IPS-18a (cell line): ENCODE results near the gene SLC39A5.
"Not testable (repeated sequence)": the region's sequence is repeated elsewhere in the genome, so short reads cannot be mapped to it uniquely, and the experiment has no call there.

ENCODE experiments used
- H3K27ac ChIP-seq: one replicate; pipeline ENCODE4 v1.5.1; 2013; ENCODE audit warnings: low read length
- H3K27me3 ChIP-seq: one replicate; pipeline ENCODE4 v1.6.1; 2013; ENCODE audit warnings: mild to moderate bottlenecking, low read length; ENCODE audit not compliant: control insufficient read depth, insufficient read depth
- H3K36me3 ChIP-seq: one replicate; pipeline ENCODE4 v1.6.1; 2013; ENCODE audit warnings: low read depth, low read length; ENCODE audit not compliant: control insufficient read depth
- H3K4me1 ChIP-seq: one replicate; pipeline ENCODE4 v1.6.1; 2013; ENCODE audit warnings: low read depth, low read length; ENCODE audit not compliant: control insufficient read depth
- H3K4me3 ChIP-seq: one replicate; pipeline ENCODE4 v1.5.1; 2013; ENCODE audit warnings: low read length
- H3K9ac ChIP-seq: one replicate; pipeline ENCODE4 v1.6.1; 2013; ENCODE audit warnings: mild to moderate bottlenecking, low read length, moderate library complexity
- H3K9me3 ChIP-seq: one replicate; pipeline ENCODE4 v1.6.1; 2013; ENCODE audit warnings: low read depth, low read length; ENCODE audit not compliant: control insufficient read depth

SLC39A5 gene, protein sequence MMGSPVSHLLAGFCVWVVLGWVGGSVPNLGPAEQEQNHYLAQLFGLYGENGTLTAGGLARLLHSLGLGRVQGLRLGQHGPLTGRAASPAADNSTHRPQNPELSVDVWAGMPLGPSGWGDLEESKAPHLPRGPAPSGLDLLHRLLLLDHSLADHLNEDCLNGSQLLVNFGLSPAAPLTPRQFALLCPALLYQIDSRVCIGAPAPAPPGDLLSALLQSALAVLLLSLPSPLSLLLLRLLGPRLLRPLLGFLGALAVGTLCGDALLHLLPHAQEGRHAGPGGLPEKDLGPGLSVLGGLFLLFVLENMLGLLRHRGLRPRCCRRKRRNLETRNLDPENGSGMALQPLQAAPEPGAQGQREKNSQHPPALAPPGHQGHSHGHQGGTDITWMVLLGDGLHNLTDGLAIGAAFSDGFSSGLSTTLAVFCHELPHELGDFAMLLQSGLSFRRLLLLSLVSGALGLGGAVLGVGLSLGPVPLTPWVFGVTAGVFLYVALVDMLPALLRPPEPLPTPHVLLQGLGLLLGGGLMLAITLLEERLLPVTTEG

DNA sequence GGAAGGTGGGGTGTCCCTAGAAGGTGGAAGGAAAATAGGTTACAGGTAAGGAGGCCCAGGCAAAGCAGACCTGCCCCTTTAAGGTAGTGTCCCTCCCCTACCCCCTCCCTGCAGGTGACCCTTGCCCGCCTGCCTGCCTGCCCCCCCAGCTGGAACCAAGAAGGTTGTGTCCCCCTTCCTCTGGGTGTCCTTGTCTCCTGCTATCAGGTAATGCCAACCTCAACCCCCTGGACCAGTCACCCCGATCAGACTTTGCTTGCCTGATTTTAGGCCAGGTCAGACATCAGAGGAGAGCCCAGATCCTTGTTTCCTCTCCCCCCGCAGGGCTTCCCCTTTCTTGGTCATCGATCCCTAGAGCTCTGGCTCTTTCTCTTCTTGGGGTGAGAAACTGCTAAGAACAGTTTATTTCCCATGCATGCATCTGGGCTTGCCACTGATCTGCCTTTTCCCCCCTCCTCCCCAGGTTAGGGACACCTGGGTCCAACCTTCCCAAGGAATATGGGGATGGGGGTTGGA, at the start of gene SLC39A5:
Gene SLC39A5, plus strand, starts transcription at position 136 of the 516 bp plus-strand sequence. CDS start 1,224 bp downstream, outside the sequence.
- no peaks in the 10 kb centered on the region for H3K27me3 ChIP-seq
- H3K36me3 ChIP-seq = no peaks in the 10 kb centered on the region
- H3K4me3 ChIP-seq = no peak within 1 kb of the TSS
- no peak within 1 kb of the TSS for H3K9ac ChIP-seq
- no peaks in the 10 kb centered on the region for H3K9me3 ChIP-seq
- no peak within 1 kb of the TSS for H3K27ac ChIP-seq
- no peaks in the 10 kb centered on the region for H3K4me1 ChIP-seq

DNA sequence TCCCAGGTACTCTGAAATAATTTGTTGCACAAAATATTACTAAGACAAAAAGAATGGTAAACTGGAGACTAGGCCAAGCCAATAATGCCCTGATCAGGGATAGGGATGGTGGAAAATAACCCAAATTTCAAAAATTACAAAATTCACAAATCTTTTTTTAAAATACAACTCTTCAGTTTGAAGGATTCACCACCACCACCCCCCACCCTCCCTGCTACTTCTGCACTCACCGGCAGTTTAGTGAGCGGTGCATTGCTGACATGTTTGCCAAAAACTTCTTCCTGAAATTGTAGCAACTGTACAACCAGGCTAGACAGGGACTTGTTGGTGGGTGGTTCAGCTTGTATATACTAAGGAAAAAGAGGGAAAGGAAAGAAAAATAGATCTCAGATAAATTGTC, 42.9 kb upstream of the SLC39A5 start:
- H3K9ac ChIP-seq = no peak overlapping the region
- H3K36me3 ChIP-seq = peaks cover 38% of the 10 kb centered on the region
- no peaks in the 10 kb centered on the region for H3K9me3 ChIP-seq
- H3K4me3 ChIP-seq = no peak overlapping the region
- peaks cover 9% of the 10 kb centered on the region for H3K4me1 ChIP-seq
- no peak overlapping the region for H3K27ac ChIP-seq
- H3K27me3 ChIP-seq = no peaks in the 10 kb centered on the region

DNA sequence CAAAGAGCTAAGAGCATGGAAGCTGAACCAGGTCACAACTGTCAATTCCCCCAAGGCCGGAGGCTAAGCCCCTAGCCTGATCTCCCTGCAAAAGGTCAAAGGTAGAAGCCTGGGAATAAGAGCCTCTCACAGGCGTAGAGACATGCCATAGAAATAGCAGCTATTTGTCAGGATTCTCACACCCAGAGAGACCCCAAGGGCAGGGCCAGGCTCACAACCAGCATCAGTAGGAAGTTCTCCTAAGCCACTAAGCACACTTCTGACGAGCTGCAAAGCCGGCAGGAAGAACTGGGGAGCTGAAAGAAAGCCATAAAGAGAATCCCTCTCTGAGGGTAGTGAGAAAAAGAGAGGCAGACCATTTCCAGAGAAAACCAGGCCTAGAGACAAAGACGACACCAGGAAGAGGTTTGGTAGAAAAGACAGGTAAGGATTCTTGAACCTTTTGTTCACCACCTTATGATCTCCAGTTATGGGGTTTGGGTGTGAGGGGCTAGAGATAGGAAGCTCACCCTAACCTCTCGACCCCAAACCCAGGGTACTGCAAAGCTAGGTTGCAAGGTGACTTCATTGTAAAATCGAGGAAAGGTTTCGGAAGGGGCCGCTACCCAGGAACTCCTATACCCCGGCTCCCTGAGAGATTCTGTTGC, 41.6 kb upstream of the SLC39A5 start:
- peak overlapping the region; percentile 92 for H3K4me3 ChIP-seq
- peak overlapping the region; percentile 92 for H3K9ac ChIP-seq
- H3K4me1 ChIP-seq = peaks cover 9% of the 10 kb centered on the region
- H3K36me3 ChIP-seq = peaks cover 31% of the 10 kb centered on the region
- H3K9me3 ChIP-seq = no peaks in the 10 kb centered on the region
- peak overlapping the region; percentile 82 for H3K27ac ChIP-seq
- H3K27me3 ChIP-seq = no peaks in the 10 kb centered on the region

DNA sequence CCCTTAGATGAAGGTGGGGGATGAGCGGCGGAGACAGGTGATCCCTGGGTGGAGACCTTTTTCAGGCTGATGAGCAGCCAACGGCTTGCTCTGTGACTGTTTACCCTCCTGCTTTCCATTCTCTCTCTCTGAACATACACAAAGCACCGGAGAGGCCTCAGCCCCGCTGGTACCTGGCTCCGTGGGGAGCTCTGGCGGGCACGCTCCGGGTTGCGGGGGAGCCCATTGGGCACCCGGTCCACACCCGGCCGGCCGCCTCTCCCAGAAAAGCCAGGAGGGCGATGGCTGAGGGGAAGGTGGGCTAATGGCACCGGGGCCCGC, 41.1 kb upstream of the SLC39A5 start:
- no peaks in the 10 kb centered on the region for H3K9me3 ChIP-seq
- H3K4me1 ChIP-seq = peaks cover 9% of the 10 kb centered on the region
- H3K9ac ChIP-seq = peak overlapping the region; percentile 92
- peak overlapping the region; percentile 92 for H3K4me3 ChIP-seq
- no peaks in the 10 kb centered on the region for H3K27me3 ChIP-seq
- H3K36me3 ChIP-seq = peaks cover 27% of the 10 kb centered on the region
- H3K27ac ChIP-seq = peak overlapping the region; percentile 82

DNA sequence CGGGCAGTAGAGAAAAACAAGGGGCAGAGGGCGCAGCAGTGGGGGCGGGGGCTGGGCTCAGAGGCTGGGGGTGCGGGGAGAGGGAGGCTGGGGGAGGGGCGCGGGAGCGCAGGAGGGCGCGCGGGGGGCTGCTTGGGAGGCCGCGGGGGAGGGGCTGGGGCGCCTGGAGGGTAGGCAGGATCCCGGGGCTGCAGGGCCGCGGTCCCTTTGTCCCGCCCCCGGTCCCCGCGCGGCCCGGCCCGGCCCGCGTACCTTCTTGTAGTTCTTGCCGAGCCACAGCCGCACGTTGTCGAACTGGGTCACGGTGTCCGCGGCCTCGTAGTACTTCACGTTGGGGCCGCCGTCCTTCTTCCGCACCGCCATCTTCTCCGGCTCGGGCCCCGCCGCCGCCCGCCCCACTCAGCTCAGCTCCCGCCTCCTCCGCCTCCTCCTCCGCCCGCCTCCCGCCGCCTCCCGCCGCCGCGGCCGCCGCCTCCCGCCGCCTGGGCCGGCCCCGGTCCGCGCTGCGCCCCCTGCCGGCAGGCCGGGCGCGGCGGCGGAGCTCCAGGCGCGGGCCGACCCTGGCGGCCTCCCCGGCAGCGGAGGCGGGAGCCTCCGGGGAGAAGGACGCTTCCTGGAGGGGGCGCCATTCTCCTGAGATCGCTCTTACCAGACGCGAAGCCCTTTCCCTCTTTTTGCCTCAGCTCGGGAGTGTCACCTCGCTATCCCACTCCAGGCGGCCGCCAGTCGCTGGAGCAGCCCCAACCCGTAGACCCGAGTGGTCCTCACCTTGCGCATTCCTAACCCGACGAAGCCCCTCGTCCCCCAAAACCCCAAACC, 40.5 kb upstream of the SLC39A5 start, which contains the start of gene SMARCC2:
Gene SMARCC2, minus strand, starts transcription at position 385 of the 819 bp plus-strand sequence. Its CDS starts 22 bp downstream, at position 363.
- Histone ChIP-seq H3K4me3 (peak within 1 kb of the TSS; percentile 100), H3K27me3 (no peaks in the 10 kb centered on the region), H3K9ac (peak within 1 kb of the TSS; percentile 94), H3K4me1 (peaks cover 9% of the 10 kb centered on the region), H3K27ac (peak within 1 kb of the TSS; percentile 92), H3K36me3 (peaks cover 22% of the 10 kb centered on the region), H3K9me3 (no peaks in the 10 kb centered on the region)

DNA sequence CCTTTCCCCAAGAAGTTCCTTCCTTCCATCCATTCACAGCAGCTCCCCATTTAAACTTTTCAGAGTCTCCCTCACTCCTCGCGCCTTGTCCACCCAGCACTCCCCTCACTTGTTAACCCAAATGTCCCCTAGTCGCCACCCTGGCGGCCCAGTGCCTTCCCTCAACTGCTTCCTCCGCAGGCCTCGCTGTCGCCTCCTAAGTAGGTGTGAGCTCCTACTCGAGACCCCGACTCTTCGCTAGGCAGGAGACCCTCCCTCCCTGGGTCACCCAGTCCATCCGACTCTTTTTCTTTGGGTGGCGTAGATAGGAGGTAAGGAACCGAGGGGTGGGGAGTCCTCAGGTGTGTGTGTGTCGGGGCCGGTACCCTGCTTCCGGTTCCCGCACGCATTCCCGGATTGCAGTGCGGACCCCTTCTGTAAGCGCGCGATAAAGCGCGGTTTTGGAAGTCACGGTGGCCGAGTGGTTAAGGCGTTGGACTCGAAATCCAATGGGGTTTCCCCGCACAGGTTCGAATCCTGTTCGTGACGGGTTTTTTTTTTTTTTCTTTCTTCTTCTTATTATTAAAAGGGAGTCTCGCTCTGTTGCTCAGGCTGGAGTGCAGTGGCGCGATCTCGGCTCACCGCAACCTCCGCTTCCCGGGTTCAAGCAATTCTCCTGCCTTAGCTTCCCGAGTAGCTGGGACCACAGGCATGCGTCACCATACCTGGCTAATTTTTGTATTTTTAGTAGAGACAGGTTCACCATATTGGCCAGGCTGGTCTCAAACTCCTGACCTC, 39.7 kb upstream of the SLC39A5 start:
- no peaks in the 10 kb centered on the region for H3K9me3 ChIP-seq
- no peaks in the 10 kb centered on the region for H3K27me3 ChIP-seq
- peak overlapping the region; percentile 94 for H3K9ac ChIP-seq
- H3K4me3 ChIP-seq = peak overlapping the region; percentile 100
- H3K4me1 ChIP-seq = peaks cover 9% of the 10 kb centered on the region
- H3K27ac ChIP-seq = peak overlapping the region; percentile 92
- peaks cover 14% of the 10 kb centered on the region for H3K36me3 ChIP-seq

DNA sequence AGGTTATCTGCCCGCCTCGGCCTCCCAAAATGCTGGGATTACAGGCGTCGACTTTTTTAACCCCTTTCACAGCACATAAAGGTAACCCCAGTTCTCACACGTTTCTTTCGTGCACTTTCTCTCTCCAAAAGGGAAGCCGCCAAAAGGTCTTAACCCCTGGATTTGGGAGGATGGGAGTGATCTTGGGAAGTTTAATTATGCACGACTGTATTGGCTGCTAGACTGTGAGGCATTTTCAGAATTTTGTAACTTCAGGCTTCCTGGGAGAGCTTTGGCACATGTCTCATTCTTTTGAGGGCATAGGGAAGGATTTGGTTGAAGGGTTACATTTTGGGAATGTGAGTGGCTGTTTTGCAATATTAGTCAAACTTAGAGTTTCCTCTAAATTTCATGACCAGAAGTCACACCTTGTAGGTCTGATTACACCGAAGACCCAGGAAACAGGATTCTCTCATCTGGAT, 39.1 kb upstream of the SLC39A5 start:
- peaks cover 10% of the 10 kb centered on the region for H3K36me3 ChIP-seq
- no peaks in the 10 kb centered on the region for H3K27me3 ChIP-seq
- H3K4me1 ChIP-seq = peaks cover 9% of the 10 kb centered on the region
- peak overlapping the region; percentile 100 for H3K4me3 ChIP-seq
- peak overlapping the region; percentile 94 for H3K9ac ChIP-seq
- H3K9me3 ChIP-seq = no peaks in the 10 kb centered on the region
- H3K27ac ChIP-seq = no peak overlapping the region

DNA sequence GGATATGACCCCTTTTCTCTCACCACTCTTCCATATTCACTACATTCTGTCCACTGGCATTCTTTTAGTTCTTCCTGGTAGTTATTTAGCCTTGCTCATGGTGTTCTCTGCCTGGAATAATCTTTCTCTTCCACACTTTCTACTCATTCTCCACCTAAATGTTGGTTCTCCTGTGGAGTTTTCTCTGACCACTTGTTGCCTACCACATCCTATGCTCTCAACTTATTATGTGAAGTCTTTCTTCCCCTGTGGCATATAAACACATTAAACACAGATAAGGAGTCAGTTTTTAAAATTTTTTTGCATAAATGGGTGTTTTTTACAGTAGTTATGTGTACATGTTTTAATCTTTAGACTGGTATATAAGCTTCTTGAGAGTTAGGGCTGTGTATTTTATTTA, 37.3 kb upstream of the SLC39A5 start:
- no peak overlapping the region for H3K4me3 ChIP-seq
- peaks cover 8% of the 10 kb centered on the region for H3K4me1 ChIP-seq
- H3K9ac ChIP-seq = no peak overlapping the region
- H3K27ac ChIP-seq = no peak overlapping the region
- no peaks in the 10 kb centered on the region for H3K9me3 ChIP-seq
- no peaks in the 10 kb centered on the region for H3K27me3 ChIP-seq
- no peaks in the 10 kb centered on the region for H3K36me3 ChIP-seq

DNA sequence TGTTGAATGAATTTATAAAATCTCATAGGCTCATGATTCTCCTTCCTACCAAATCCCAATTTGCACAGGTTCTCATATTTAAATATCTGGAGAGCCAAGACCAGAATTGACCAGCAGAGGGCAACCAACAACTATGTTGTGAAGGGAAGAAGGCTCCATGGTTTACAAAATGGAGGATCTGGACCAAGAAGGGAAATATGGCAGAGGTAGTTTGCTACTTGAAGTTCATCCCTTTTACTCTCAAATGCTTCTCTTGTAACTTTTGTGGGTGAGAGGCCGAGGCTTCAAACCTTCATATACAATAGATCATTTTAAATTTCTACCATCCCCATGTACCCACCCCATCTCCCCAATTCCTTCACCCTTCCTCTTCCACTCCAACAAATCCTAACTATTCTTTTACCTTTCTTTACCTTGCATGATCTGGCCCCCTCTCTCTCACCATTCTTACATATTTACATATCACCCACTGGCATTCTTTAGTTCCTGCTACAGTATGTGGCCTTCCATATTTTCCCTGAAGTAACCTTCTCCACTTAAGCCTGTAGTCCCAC, 36.7 kb upstream of the SLC39A5 start:
- Histone ChIP-seq H3K4me1 (peaks cover 4% of the 10 kb centered on the region), H3K4me3 (no peak overlapping the region), H3K9ac (no peak overlapping the region), H3K27ac (no peak overlapping the region), H3K9me3 (no peaks in the 10 kb centered on the region), H3K36me3 (no peaks in the 10 kb centered on the region), H3K27me3 (no peaks in the 10 kb centered on the region)

DNA sequence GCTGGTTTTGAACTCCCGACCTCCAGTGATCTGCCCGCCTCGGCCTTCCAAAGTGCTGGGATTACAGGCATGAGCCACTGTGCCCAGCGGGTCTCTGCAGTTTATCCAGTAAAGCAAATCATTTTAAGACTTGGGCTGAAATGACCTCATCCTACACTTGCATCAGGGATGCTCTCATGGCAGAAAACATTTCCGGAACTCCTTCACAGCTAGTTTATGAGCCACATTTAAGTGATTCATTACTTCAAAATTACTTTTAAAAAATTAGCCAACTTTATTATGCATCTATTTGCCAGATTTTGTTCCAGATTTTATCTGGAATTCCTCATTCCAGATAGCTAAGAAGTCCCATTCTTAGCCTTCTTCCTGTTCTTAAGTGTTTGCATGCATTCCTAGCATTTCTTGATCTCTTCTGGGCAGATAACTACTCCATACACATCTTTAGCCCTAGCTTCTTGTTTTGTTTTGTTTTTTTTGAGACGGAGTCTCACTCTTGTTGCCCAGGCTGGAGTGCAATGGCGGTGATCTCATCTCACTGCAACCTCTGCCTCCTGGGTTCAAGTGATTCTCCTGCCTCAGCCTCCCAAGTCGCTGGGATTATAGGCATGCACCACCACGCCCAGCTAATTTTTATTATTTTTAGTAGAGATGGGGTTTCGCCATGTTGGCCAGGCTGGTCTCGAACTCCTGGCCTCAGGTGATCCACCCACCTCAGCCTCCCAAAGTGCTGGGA, 32.9 kb upstream of the SLC39A5 start:
- H3K4me3 ChIP-seq, H3K9me3 ChIP-seq, H3K36me3 ChIP-seq, H3K27me3 ChIP-seq, H3K4me1 ChIP-seq, H3K9ac ChIP-seq, H3K27ac ChIP-seq: not testable (repeated sequence)
